GM23338 (cell line): Measurements from ENCODE around the gene ANKS1B. TPM values are rescaled to one million over a fixed set of nuclear protein-coding genes. Genes with fewer than 3 reads are reported as not detected.

ENCODE experiments used
- ATAC-seq: fragments of 200-7000 bp; cut with Tn5 transposase; 3 replicates; pipeline ENCODE4 v1.9.1; 2020
- DNase-seq: peaks from one replicate; pipeline ENCODE4 v3.0.0-alpha.2; 2015; ENCODE audit warnings: low spot score
- H2AFZ ChIP-seq: fragments of 200-600 bp; sonication (generic); 2 replicates; pipeline ENCODE4 v1.8.0; 2016; ENCODE audit warnings: antibody characterized with exemption, mild to moderate bottlenecking, moderate library complexity
- H3F3A ChIP-seq: fragments of 200-600 bp; sonication (generic); replicated peaks from 2 replicates; pipeline ENCODE4 v1.8.0; 2017; ENCODE audit warnings: antibody characterized with exemption, mixed run types, low read depth
- H3K27ac ChIP-seq: fragments of 200-600 bp; sonication (generic); 2 replicates; pipeline ENCODE4 v1.6.1; 2016; ENCODE audit warnings: low read depth
- H3K27me3 ChIP-seq: fragments of 200-600 bp; sonication (generic); 2 replicates; pipeline ENCODE4 v1.8.0; 2016; ENCODE audit warnings: mild to moderate bottlenecking, mixed run types, moderate library complexity; ENCODE audit not compliant: insufficient read depth
- H3K36me3 ChIP-seq: fragments of 200-600 bp; sonication (generic); 2 replicates; pipeline ENCODE4 v1.8.0; 2016; ENCODE audit warnings: mild to moderate bottlenecking; ENCODE audit not compliant: insufficient read depth
- H3K4me1 ChIP-seq: fragments of 200-600 bp; sonication (generic); 2 replicates; pipeline ENCODE4 v1.8.0; 2016; ENCODE audit warnings: mild to moderate bottlenecking, moderate library complexity; ENCODE audit not compliant: insufficient read depth
- H3K4me2 ChIP-seq: fragments of 200-600 bp; sonication (generic); 2 replicates; pipeline ENCODE4 v1.7.1; 2017; ENCODE audit warnings: mixed run types
- H3K4me3 ChIP-seq: fragments of 200-600 bp; sonication (generic); 2 replicates; pipeline ENCODE4 v1.6.1; 2016; ENCODE audit warnings: mixed run types
- H3K79me2 ChIP-seq: fragments of 200-600 bp; sonication (generic); replicated peaks from 2 replicates; pipeline ENCODE4 v1.8.0; 2017; ENCODE audit warnings: mild to moderate bottlenecking; ENCODE audit not compliant: insufficient read depth
- H3K9me2 ChIP-seq: fragments of 200-600 bp; sonication (generic); 2 replicates; pipeline ENCODE4 v1.8.0; 2017; ENCODE audit not compliant: insufficient read depth
- H4K20me1 ChIP-seq: fragments of 200-600 bp; sonication (generic); replicated peaks from 2 replicates; pipeline ENCODE4 v1.8.0; 2017; ENCODE audit warnings: mild to moderate bottlenecking; ENCODE audit not compliant: insufficient read depth
- H3K27ac Mint-ChIP-seq: 2 replicates; pipeline ENCODE4 v1.8.0; 2020; ENCODE audit warnings: inconsistent platforms, mild to moderate bottlenecking, moderate library complexity, mixed read lengths
- H3K27me3 Mint-ChIP-seq: 3 replicates; pipeline ENCODE4 v1.8.0; 2022; ENCODE audit warnings: low read depth, mild to moderate bottlenecking, moderate library complexity, mixed read lengths, inconsistent platforms; ENCODE audit not compliant: insufficient read depth, poor library complexity
- H3K36me3 Mint-ChIP-seq: 3 replicates; pipeline ENCODE4 v1.8.0; 2021; ENCODE audit warnings: low read depth, mild to moderate bottlenecking, inconsistent platforms, moderate library complexity, mixed read lengths
- H3K4me1 Mint-ChIP-seq: 3 replicates; pipeline ENCODE4 v1.8.0; 2020; ENCODE audit warnings: mild to moderate bottlenecking, inconsistent platforms, mixed read lengths
- H3K4me3 Mint-ChIP-seq: 3 replicates; pipeline ENCODE4 v1.8.0; 2021; ENCODE audit warnings: moderate library complexity, mild to moderate bottlenecking, inconsistent platforms, mixed read lengths
- H3K9me3 Mint-ChIP-seq: 3 replicates; pipeline ENCODE4 v1.8.0; 2020; ENCODE audit warnings: moderate library complexity, mild to moderate bottlenecking, inconsistent platforms, mixed read lengths
- CREB1 ChIP-seq: fragments of 250-450 bp; sonication (Bioruptor Pico); IDR thresholded peaks from 2 replicates; pipeline ENCODE4 v1.5.0; 2020; ENCODE audit warnings: low read depth, mild to moderate bottlenecking, moderate library complexity
- EZH2 ChIP-seq: fragments of 200-600 bp; sonication (generic); IDR thresholded peaks from one replicate; pipeline ENCODE4 v1.8.0; 2017; ENCODE audit warnings: antibody characterized with exemption, mild to moderate bottlenecking, low read depth; ENCODE audit not compliant: unreplicated experiment
- EZH2phosphoT487 ChIP-seq: fragments of 200-600 bp; sonication (generic); IDR thresholded peaks from one replicate; pipeline ENCODE4 v1.8.1; 2018; ENCODE audit warnings: antibody characterized with exemption; ENCODE audit not compliant: unreplicated experiment
- JUNB ChIP-seq: IDR thresholded peaks from one replicate; pipeline ENCODE4 v1.6.1; 2016; ENCODE audit warnings: antibody characterized with exemption; ENCODE audit not compliant: unreplicated experiment
- NANOG ChIP-seq: IDR thresholded peaks from 2 replicates; pipeline ENCODE4 v1.6.1; 2016; ENCODE audit warnings: antibody characterized with exemption, borderline replicate concordance
- POLR2AphosphoS5 ChIP-seq: IDR thresholded peaks from 2 replicates; pipeline ENCODE4 v1.6.1; 2016; ENCODE audit warnings: antibody characterized with exemption, low read depth
- STAT1 ChIP-seq: IDR thresholded peaks from one replicate; pipeline ENCODE4 v1.6.1; 2016; ENCODE audit warnings: antibody characterized with exemption; ENCODE audit not compliant: unreplicated experiment
- ZNF114 ChIP-seq: fragments of 250-450 bp; sonication (Bioruptor Pico); IDR thresholded peaks from 2 replicates; pipeline ENCODE4 v1.5.0; 2020; ENCODE audit warnings: mild to moderate bottlenecking, moderate library complexity
- ZNF331 ChIP-seq: fragments of 250-450 bp; sonication (Bioruptor Pico); IDR thresholded peaks from 2 replicates; pipeline ENCODE4 v1.5.0; 2020; ENCODE audit warnings: low read depth, mild to moderate bottlenecking, moderate library complexity
- polyA plus RNA-seq: library from polyadenylated mRNA; unstranded; fragments of >200 nt; fragmentation: Nextera tagmentation; extraction: Ambion mirVana; gene quantifications from 2 replicates; pipeline ENCODE4 v1.2.1, GENCODE V29; 2016
- total RNA-seq: library from RNA; depleted of rRNA; stranded (reverse); fragments of >200 nt; shearing (Covaris generic); gene quantifications from 2 replicates; pipeline ENCODE4 v1.2.3, GENCODE V29; 2014
- TF ChIP-seq, protein P1 (sequence below): fragments of 250-450 bp; sonication (Bioruptor Pico); IDR thresholded peaks from 2 replicates; pipeline ENCODE4 v1.5.0; 2020; ENCODE audit warnings: mild to moderate bottlenecking, moderate library complexity
- TF ChIP-seq, protein P2 (sequence below), 2 experiments: fragments of 200-600 bp in 1 of 2; sonication (generic) in 1 of 2; conservative IDR thresholded peaks; 2 replicates each; pipeline versions ENCODE4 v1.5.1 to v1.6.1; 2016 to 2017; ENCODE audit warnings: antibody characterized with exemption in 2 of 2, low read depth in 2 of 2, mild to moderate bottlenecking in 2 of 2, moderate library complexity in 1 of 2
- TF ChIP-seq, protein P3 (sequence below): IDR thresholded peaks from one replicate; pipeline ENCODE4 v1.6.1; 2018; ENCODE audit warnings: antibody characterized with exemption; ENCODE audit not compliant: unreplicated experiment
- TF ChIP-seq, protein P4 (sequence below): IDR thresholded peaks from 2 replicates; pipeline ENCODE4 v1.6.1; 2016; ENCODE audit warnings: antibody characterized with exemption

The ANKS1B gene
- total and polyA plus RNA-seq, 2 experiments from 2014 or later = 4.3 to 5.8 TPM

DNA sequence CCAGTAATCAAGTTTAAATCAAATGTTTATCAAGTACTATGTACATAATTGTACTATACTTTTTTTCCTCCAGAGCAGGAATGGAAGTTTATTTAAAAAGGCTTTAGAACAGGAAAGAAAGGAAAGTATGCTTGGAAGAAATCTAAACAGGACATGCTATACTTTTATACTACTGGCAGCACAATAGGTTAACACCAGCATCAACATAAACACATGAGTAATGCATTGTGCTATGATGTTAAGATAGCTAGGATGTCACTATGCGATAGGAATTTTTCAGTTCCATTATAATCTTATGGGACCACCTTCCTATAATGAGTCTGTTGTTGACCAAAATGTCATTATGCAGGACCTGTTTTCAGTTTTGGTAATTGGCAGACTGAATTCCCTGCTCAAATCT is 41.5 kb upstream of the ANKS1B start:
- no peaks in the 10 kb centered on the region for H3K79me2 ChIP-seq
- no peak for DNase-seq
- H3K4me1 ChIP-seq = no peaks in the 10 kb centered on the region
- no peak overlapping the region for H3K27ac Mint-ChIP-seq
- no peaks in the 10 kb centered on the region for H3K27me3 ChIP-seq
- ATAC-seq = no peak
- H3K9me3 Mint-ChIP-seq = no peaks in the 10 kb centered on the region; the same call in 2 of the 3 replicates
- no peaks in the 10 kb centered on the region for H3K36me3 ChIP-seq
- H3K4me3 Mint-ChIP-seq = no peak overlapping the region
- no peak overlapping the region for H3K27ac ChIP-seq
- no peaks in the 10 kb centered on the region for H3K27me3 Mint-ChIP-seq
- H3F3A ChIP-seq = no peaks in the 10 kb centered on the region
- no peaks in the 10 kb centered on the region for H4K20me1 ChIP-seq
- H3K4me2 ChIP-seq = no peak overlapping the region
- 0 out of 3 replicates have a peak, but pooled peaks cover 3% of the 10 kb centered on the region for H3K36me3 Mint-ChIP-seq
- H3K4me3 ChIP-seq = no peak overlapping the region
- no peak overlapping the region for H2AFZ ChIP-seq
- TF ChIP-seq EZH2phosphoT487 = no peak
- TF ChIP-seq JUNB = no peak
- TF ChIP-seq, protein P1, sequence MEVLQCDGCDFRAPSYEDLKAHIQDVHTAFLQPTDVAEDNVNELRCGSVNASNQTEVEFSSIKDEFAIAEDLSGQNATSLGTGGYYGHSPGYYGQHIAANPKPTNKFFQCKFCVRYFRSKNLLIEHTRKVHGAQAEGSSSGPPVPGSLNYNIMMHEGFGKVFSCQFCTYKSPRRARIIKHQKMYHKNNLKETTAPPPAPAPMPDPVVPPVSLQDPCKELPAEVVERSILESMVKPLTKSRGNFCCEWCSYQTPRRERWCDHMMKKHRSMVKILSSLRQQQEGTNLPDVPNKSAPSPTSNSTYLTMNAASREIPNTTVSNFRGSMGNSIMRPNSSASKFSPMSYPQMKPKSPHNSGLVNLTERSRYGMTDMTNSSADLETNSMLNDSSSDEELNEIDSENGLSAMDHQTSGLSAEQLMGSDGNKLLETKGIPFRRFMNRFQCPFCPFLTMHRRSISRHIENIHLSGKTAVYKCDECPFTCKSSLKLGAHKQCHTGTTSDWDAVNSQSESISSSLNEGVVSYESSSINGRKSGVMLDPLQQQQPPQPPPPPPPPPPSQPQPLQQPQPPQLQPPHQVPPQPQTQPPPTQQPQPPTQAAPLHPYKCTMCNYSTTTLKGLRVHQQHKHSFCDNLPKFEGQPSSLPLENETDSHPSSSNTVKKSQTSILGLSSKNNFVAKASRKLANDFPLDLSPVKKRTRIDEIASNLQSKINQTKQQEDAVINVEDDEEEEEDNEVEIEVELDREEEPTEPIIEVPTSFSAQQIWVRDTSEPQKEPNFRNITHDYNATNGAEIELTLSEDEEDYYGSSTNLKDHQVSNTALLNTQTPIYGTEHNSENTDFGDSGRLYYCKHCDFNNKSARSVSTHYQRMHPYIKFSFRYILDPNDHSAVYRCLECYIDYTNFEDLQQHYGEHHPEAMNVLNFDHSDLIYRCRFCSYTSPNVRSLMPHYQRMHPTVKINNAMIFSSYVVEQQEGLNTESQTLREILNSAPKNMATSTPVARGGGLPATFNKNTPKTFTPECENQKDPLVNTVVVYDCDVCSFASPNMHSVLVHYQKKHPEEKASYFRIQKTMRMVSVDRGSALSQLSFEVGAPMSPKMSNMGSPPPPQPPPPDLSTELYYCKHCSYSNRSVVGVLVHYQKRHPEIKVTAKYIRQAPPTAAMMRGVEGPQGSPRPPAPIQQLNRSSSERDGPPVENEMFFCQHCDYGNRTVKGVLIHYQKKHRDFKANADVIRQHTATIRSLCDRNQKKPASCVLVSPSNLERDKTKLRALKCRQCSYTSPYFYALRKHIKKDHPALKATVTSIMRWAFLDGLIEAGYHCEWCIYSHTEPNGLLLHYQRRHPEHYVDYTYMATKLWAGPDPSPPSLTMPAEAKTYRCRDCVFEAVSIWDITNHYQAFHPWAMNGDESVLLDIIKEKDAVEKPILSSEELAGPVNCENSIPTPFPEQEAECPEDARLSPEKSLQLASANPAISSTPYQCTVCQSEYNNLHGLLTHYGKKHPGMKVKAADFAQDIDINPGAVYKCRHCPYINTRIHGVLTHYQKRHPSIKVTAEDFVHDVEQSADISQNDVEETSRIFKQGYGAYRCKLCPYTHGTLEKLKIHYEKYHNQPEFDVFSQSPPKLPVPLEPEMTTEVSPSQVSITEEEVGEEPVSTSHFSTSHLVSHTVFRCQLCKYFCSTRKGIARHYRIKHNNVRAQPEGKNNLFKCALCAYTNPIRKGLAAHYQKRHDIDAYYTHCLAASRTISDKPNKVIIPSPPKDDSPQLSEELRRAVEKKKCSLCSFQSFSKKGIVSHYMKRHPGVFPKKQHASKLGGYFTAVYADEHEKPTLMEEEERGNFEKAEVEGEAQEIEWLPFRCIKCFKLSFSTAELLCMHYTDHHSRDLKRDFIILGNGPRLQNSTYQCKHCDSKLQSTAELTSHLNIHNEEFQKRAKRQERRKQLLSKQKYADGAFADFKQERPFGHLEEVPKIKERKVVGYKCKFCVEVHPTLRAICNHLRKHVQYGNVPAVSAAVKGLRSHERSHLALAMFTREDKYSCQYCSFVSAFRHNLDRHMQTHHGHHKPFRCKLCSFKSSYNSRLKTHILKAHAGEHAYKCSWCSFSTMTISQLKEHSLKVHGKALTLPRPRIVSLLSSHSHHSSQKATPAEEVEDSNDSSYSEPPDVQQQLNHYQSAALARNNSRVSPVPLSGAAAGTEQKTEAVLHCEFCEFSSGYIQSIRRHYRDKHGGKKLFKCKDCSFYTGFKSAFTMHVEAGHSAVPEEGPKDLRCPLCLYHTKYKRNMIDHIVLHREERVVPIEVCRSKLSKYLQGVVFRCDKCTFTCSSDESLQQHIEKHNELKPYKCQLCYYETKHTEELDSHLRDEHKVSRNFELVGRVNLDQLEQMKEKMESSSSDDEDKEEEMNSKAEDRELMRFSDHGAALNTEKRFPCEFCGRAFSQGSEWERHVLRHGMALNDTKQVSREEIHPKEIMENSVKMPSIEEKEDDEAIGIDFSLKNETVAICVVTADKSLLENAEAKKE (CRISPR knock-in tag) = no peak
- TF ChIP-seq EZH2 = no peak
- no peak for TF ChIP-seq CREB1 (CRISPR knock-in tag)
- TF ChIP-seq, protein P2, sequence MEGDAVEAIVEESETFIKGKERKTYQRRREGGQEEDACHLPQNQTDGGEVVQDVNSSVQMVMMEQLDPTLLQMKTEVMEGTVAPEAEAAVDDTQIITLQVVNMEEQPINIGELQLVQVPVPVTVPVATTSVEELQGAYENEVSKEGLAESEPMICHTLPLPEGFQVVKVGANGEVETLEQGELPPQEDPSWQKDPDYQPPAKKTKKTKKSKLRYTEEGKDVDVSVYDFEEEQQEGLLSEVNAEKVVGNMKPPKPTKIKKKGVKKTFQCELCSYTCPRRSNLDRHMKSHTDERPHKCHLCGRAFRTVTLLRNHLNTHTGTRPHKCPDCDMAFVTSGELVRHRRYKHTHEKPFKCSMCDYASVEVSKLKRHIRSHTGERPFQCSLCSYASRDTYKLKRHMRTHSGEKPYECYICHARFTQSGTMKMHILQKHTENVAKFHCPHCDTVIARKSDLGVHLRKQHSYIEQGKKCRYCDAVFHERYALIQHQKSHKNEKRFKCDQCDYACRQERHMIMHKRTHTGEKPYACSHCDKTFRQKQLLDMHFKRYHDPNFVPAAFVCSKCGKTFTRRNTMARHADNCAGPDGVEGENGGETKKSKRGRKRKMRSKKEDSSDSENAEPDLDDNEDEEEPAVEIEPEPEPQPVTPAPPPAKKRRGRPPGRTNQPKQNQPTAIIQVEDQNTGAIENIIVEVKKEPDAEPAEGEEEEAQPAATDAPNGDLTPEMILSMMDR (conservative IDR thresholded peaks at IDR 0.05; ENCODE audit: low read depth in 2 of 2) = no peak
- TF ChIP-seq STAT1 = no peak
- no peak for TF ChIP-seq NANOG
- TF ChIP-seq, protein P3, sequence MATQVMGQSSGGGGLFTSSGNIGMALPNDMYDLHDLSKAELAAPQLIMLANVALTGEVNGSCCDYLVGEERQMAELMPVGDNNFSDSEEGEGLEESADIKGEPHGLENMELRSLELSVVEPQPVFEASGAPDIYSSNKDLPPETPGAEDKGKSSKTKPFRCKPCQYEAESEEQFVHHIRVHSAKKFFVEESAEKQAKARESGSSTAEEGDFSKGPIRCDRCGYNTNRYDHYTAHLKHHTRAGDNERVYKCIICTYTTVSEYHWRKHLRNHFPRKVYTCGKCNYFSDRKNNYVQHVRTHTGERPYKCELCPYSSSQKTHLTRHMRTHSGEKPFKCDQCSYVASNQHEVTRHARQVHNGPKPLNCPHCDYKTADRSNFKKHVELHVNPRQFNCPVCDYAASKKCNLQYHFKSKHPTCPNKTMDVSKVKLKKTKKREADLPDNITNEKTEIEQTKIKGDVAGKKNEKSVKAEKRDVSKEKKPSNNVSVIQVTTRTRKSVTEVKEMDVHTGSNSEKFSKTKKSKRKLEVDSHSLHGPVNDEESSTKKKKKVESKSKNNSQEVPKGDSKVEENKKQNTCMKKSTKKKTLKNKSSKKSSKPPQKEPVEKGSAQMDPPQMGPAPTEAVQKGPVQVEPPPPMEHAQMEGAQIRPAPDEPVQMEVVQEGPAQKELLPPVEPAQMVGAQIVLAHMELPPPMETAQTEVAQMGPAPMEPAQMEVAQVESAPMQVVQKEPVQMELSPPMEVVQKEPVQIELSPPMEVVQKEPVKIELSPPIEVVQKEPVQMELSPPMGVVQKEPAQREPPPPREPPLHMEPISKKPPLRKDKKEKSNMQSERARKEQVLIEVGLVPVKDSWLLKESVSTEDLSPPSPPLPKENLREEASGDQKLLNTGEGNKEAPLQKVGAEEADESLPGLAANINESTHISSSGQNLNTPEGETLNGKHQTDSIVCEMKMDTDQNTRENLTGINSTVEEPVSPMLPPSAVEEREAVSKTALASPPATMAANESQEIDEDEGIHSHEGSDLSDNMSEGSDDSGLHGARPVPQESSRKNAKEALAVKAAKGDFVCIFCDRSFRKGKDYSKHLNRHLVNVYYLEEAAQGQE = no peak
- TF ChIP-seq ZNF331 (CRISPR knock-in tag) = no peak
- TF ChIP-seq POLR2AphosphoS5 = no peak
- TF ChIP-seq, protein P4, sequence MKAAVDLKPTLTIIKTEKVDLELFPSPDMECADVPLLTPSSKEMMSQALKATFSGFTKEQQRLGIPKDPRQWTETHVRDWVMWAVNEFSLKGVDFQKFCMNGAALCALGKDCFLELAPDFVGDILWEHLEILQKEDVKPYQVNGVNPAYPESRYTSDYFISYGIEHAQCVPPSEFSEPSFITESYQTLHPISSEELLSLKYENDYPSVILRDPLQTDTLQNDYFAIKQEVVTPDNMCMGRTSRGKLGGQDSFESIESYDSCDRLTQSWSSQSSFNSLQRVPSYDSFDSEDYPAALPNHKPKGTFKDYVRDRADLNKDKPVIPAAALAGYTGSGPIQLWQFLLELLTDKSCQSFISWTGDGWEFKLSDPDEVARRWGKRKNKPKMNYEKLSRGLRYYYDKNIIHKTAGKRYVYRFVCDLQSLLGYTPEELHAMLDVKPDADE = no peak
- TF ChIP-seq ZNF114 (CRISPR knock-in tag) = no peak
- 0 out of 2 replicates have a peak, but pooled peaks cover 3% of the 10 kb centered on the region for H3K9me2 ChIP-seq
- no peaks in the 10 kb centered on the region for H3K4me1 Mint-ChIP-seq
